ENCODE data around the gene DOCK9.

DOCK9 gene

GRCh38 chr13:98765996-98766519 is 211.8 kb downstream of the DOCK9 start:
- no peaks in the 10 kb centered on the region for H3K79me2 ChIP-seq (ENCODE audit: insufficient read depth, low read length)
- no peaks in the 10 kb centered on the region for H3K4me1 ChIP-seq (ENCODE audit: insufficient read depth, low read length, severe bottlenecking)
- H3K4me2 ChIP-seq (ENCODE audit: low read length): no peak overlapping the region
- H3K9me3 ChIP-seq (ENCODE audit: low read length): no peaks in the 10 kb centered on the region
- no peak overlapping the region for H2AFZ ChIP-seq (ENCODE audit: low read length)
- H3K4me3 ChIP-seq (ENCODE audit: low read depth, low read length, poor library complexity, severe bottlenecking): no peak overlapping the region
- H3K27ac ChIP-seq (ENCODE audit: low read depth, low read length, poor library complexity, severe bottlenecking): no peak overlapping the region
- H3F3A ChIP-seq (ENCODE audit: insufficient read depth, low read length): no peaks in the 10 kb centered on the region
- H3K9ac ChIP-seq (ENCODE audit: low read length): no peak overlapping the region
- TF ChIP-seq EZH2 (IDR thresholded peaks at IDR 0.05; ENCODE audit: borderline replicate concordance, low read length): no peak
- TF ChIP-seq, protein P1, sequence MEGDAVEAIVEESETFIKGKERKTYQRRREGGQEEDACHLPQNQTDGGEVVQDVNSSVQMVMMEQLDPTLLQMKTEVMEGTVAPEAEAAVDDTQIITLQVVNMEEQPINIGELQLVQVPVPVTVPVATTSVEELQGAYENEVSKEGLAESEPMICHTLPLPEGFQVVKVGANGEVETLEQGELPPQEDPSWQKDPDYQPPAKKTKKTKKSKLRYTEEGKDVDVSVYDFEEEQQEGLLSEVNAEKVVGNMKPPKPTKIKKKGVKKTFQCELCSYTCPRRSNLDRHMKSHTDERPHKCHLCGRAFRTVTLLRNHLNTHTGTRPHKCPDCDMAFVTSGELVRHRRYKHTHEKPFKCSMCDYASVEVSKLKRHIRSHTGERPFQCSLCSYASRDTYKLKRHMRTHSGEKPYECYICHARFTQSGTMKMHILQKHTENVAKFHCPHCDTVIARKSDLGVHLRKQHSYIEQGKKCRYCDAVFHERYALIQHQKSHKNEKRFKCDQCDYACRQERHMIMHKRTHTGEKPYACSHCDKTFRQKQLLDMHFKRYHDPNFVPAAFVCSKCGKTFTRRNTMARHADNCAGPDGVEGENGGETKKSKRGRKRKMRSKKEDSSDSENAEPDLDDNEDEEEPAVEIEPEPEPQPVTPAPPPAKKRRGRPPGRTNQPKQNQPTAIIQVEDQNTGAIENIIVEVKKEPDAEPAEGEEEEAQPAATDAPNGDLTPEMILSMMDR (IDR thresholded peaks at IDR 0.05; ENCODE audit: low read length): no peak
- peaks cover 9% of the 10 kb centered on the region for H3K27me3 ChIP-seq (ENCODE audit: insufficient read depth, low read length)
- H4K20me1 ChIP-seq (ENCODE audit: insufficient read depth, low read length): no peaks in the 10 kb centered on the region
- H3K36me3 ChIP-seq (ENCODE audit: insufficient read depth, low read length): no peaks in the 10 kb centered on the region
- no peaks in the 10 kb centered on the region for H3K9me2 ChIP-seq (ENCODE audit: low read depth, low read length)

DNA sequence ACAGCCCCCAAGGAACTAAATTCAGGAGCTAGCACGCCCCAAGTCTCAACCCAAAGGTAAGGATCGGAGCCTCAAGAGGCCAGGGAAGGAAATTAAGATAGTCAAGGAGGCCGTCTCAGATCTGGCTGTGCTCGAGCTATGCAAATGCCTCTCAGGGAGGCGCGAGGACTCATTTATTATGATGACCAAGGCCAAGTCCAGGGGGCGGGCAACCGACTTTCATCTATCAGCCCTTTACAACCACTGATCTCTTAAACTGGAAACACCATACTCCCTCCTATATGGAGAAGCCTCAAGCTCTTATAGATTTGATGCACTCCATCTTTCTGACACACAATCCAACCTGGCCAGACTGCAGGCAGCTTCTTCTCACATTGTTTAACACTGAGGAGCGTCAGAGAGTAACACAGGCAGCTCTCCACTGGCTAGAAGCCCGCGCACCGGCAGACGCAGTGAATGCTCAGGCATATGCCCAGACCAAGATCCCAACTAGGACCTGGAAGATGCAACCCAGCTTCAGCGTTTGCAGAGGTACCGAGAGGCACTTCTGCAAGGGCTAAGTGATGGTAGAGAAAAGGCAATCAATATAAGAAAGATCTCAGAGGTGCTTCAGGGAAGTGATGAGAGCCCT is 215.8 kb downstream of the DOCK9 start:
- H3K4me3 ChIP-seq (ENCODE audit: low read depth, low read length, poor library complexity, severe bottlenecking): peak overlapping the region; percentile 16
- H3K9me2 ChIP-seq (ENCODE audit: low read depth, low read length): no peaks in the 10 kb centered on the region
- H2AFZ ChIP-seq (ENCODE audit: low read length): no peak overlapping the region
- H3K79me2 ChIP-seq (ENCODE audit: insufficient read depth, low read length): no peaks in the 10 kb centered on the region
- H3F3A ChIP-seq (ENCODE audit: insufficient read depth, low read length): no peaks in the 10 kb centered on the region
- no peaks in the 10 kb centered on the region for H3K9me3 ChIP-seq (ENCODE audit: low read length)
- H4K20me1 ChIP-seq (ENCODE audit: insufficient read depth, low read length): no peaks in the 10 kb centered on the region
- peaks cover 5% of the 10 kb centered on the region for H3K27me3 ChIP-seq (ENCODE audit: insufficient read depth, low read length)
- H3K4me1 ChIP-seq (ENCODE audit: insufficient read depth, low read length, severe bottlenecking): no peaks in the 10 kb centered on the region
- TF ChIP-seq EZH2 (IDR thresholded peaks at IDR 0.05; ENCODE audit: borderline replicate concordance, low read length): no peak
- TF ChIP-seq, protein P1 (IDR thresholded peaks at IDR 0.05; ENCODE audit: low read length): no peak
- H3K4me2 ChIP-seq (ENCODE audit: low read length): peak overlapping the region; percentile 43
- H3K27ac ChIP-seq (ENCODE audit: low read depth, low read length, poor library complexity, severe bottlenecking): no peak overlapping the region
- no peak overlapping the region for H3K9ac ChIP-seq (ENCODE audit: low read length)
- no peaks in the 10 kb centered on the region for H3K36me3 ChIP-seq (ENCODE audit: insufficient read depth, low read length)

- Histone ChIP-seq H3K4me3 (ENCODE audit: low read depth, low read length, poor library complexity, severe bottlenecking) (peak overlapping the region; percentile 16), H3K9ac (ENCODE audit: low read length) (no peak overlapping the region), H3K9me2 (ENCODE audit: low read depth, low read length) (no peaks in the 10 kb centered on the region), H2AFZ (ENCODE audit: low read length) (no peak overlapping the region), H3K4me2 (ENCODE audit: low read length) (peak overlapping the region; percentile 43), H3F3A (ENCODE audit: insufficient read depth, low read length) (no peaks in the 10 kb centered on the region), H3K9me3 (ENCODE audit: low read length) (no peaks in the 10 kb centered on the region), H3K27me3 (ENCODE audit: insufficient read depth, low read length) (peaks cover 5% of the 10 kb centered on the region), H3K79me2 (ENCODE audit: insufficient read depth, low read length) (no peaks in the 10 kb centered on the region), H3K36me3 (ENCODE audit: insufficient read depth, low read length) (no peaks in the 10 kb centered on the region), H3K27ac (ENCODE audit: low read depth, low read length, poor library complexity, severe bottlenecking) (no peak overlapping the region), H3K4me1 (ENCODE audit: insufficient read depth, low read length, severe bottlenecking) (no peaks in the 10 kb centered on the region), H4K20me1 (ENCODE audit: insufficient read depth, low read length) (no peaks in the 10 kb centered on the region)
- TF ChIP-seq EZH2 (IDR thresholded peaks at IDR 0.05; ENCODE audit: borderline replicate concordance, low read length): no peak
- TF ChIP-seq, protein P1 (IDR thresholded peaks at IDR 0.05; ENCODE audit: low read length): no peak
Observed at GRCh38 chr13:98761126-98761985, 216.5 kb downstream of the DOCK9 start.
